KOPT-K1 (cell line): ENCODE data around the gene MMAB.

Source experiments
- H3K27ac ChIP-seq: fragments of 200-600 bp; sonication (generic); 2 replicates; pipeline ENCODE4 v1.5.1; 2016; ENCODE audit warnings: antibody characterized with exemption, mild to moderate bottlenecking, low read depth, low read length; ENCODE audit not compliant: poor library complexity, severe bottlenecking
- H3K36me3 ChIP-seq: fragments of 200-600 bp; sonication (generic); 2 replicates; pipeline ENCODE4 v1.5.1; 2017; ENCODE audit warnings: antibody characterized with exemption, mild to moderate bottlenecking, low read length, moderate library complexity; ENCODE audit not compliant: insufficient read depth
- H3K9me3 ChIP-seq: fragments of 200-600 bp; sonication (generic); 2 replicates; pipeline ENCODE4 v1.5.1; 2017; ENCODE audit warnings: antibody characterized with exemption, low read length, mild to moderate bottlenecking; ENCODE audit not compliant: insufficient read depth, poor library complexity, severe bottlenecking

The MMAB gene

DNA sequence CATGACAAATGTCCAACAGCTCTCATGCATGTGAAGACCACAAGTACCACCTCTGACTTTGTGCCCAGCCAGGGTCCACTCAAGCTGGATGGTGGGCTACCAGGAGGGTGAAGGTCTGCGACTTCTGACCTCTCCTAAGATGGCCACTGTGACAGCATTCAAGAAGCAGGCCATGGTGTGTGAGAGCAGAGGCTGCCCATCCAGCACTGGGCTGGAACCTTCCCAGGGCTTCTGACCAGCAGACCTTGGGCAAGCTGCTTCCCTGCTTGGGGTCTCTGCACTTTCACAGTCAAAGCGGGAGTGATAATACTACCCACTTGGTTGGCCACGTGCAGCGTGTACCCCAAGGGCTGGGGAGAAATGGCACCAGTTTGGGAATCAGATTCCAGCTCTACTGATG, 10.4 kb downstream of the MMAB start:
- Histone ChIP-seq H3K36me3 (peaks cover 74% of the 10 kb centered on the region), H3K27ac (no peak overlapping the region), H3K9me3 (peaks cover 10% of the 10 kb centered on the region)

DNA sequence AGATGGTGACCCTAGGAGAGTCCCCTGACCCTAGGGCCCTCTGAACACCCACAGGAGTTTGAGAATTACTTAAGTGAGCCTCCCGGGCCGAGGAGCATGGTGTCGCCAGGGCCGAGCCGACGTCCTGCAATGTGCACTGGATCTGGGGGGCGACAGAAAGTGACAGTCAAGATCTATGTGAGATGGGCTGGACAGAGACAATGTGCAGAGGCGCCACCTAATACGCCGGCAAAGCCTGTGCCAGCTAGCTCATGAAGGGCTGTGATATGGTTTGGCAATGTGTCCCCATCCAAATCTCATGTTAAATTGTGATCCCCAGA, 11.6 kb downstream of the MMAB start:
- peaks cover 10% of the 10 kb centered on the region for H3K9me3 ChIP-seq
- peaks cover 73% of the 10 kb centered on the region for H3K36me3 ChIP-seq
- no peak overlapping the region for H3K27ac ChIP-seq

DNA sequence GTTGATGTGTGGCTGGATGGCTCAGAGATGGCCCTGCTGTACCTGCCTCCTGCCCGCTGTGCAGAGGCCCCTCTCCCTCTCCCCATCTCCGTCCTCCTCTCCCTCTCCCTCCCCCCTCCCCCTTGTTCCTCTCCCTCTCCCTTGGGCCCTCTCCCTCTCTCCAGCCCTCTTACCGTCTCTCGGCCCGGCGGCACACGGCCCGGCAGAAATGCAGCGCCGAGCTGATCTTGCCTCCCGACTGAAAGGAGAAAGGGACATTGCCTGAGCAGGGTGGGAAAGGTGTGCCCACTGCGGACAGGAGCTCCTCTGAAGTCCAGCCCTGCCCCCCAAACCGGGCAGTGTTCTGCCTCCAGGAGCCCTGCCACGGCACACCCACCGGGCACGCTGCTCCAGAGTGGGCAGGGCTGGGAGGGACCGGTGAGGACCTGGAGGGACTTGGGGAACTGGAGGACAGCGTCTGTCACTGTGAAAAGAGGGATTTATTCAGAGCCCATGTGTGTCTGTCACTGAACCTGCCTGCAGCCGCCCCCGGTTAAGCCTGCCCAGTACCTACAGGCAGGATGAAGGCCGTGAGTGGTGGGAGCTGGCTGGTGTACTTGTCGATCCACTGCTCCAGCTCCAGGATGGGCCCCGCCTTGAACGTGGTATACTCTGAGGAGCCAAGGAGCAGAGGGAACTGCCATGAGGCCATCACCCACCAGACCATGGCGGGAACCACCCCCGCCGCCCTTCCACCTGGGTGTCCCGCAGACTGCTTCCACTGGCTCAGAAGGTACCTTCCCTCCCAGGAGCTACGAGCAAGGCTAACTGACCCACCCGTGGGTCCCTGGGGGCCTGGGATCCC, 12.2 kb downstream of the MMAB start:
- peaks cover 69% of the 10 kb centered on the region for H3K36me3 ChIP-seq
- H3K9me3 ChIP-seq, result peaks cover 10% of the 10 kb centered on the region
- H3K27ac ChIP-seq, result no peak overlapping the region

DNA sequence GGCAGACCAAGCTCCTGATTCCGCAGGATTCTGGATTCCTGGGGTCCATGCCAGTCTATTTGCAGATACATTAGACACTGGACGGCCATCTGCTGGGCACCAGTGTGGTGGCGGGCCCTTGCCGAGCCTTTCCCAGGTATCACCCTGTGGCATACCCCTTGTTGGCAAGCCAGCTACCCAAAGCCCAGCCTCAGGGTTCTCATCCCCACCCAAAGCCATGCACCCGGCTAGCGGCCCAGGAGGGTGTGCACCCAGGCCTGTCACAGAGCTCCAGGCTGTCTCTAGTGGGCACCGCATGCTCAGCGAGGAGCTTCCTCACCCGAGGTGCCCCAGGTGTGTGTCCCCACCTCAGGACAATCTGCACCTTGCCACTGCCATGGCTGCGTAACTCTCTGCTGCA, 13.7 kb downstream of the MMAB start:
- H3K9me3 ChIP-seq, result peaks cover 10% of the 10 kb centered on the region
- H3K27ac ChIP-seq, result no peak overlapping the region
- H3K36me3 ChIP-seq, result peaks cover 54% of the 10 kb centered on the region

DNA sequence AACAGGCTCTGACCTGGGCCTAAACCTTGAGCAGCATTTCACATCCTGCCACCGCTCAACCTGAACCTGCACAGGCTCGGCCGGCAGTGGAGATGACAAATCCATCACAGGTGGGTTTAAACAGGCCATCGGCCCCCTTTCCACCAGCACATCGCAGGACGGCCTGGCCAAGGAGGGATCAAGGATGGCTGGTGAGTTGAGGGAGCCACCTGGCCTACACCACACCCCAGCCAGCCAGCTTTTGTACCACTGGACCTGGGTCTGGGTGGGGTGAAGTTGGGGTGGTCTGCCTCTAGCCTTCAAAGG, 14.2 kb downstream of the MMAB start:
- Histone ChIP-seq H3K9me3 (peaks cover 10% of the 10 kb centered on the region), H3K36me3 (peaks cover 50% of the 10 kb centered on the region), H3K27ac (no peak overlapping the region)

DNA sequence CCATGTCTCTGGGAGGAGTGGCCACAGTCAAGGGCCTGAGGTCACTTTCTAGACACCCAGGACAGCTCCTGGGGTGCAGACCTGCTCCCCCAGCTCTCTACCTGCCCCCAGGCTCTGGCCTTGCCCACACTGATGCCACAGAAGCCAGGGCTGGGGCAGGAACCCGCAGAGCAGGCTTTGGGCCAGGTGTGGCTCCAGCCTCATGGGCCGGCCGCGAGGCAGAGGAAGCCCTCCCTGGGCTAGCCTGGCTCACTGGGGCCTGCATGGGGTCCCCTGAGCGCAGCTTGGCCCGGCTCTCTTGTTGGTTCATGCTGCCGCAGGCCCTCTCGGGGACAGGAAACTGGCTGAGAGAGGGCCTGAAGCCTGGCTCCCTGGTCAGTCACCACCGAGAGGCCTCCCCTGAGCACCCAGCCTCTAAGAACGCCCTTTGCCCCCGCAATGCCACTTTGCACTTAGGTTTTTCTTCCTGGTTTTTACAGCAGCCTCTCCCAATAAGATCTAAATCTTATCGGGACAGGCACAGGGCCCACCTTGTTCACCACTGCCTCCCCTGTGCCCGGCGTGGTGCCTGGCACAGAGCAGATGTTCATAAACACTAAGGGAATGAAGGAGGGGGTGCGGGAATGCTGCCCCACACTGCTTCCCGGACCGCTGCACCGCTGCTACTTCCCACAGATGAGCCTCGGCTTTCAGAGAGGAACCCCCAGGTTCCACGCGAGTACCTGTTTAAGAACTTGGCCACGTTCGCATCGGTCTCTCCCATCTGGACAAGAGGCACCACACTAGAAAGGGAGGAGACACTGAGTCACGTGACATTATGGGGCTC, 14.7 kb downstream of the MMAB start:
- Histone ChIP-seq H3K27ac (no peak overlapping the region), H3K36me3 (peaks cover 44% of the 10 kb centered on the region)

DNA sequence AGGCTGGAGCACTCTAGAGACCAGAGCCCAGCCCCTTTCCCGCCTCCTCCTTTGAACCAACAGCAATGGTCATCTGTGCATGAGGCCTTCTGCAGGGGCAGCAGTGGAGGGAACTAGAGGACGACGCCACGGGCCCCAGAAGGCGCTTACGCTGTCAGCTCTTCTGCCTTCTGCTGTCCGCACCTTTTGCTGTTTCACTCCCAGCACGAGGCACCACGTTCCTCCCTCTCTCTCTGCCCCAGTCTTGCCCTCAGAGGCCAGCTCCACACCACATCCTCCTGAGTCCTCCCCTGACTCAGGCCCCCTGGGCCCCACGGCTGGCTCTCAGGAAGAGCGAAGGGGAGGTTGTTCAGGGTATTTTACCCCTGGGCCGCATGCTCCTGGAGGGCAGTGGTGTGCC, 15.5 kb downstream of the MMAB start:
- Histone ChIP-seq H3K9me3 (peaks cover 9% of the 10 kb centered on the region), H3K36me3 (peaks cover 36% of the 10 kb centered on the region), H3K27ac (no peak overlapping the region)

More for the DNA sequence above, 14.7 kb downstream of the MMAB start:
- H3K9me3 ChIP-seq, result peaks cover 10% of the 10 kb centered on the region

DNA sequence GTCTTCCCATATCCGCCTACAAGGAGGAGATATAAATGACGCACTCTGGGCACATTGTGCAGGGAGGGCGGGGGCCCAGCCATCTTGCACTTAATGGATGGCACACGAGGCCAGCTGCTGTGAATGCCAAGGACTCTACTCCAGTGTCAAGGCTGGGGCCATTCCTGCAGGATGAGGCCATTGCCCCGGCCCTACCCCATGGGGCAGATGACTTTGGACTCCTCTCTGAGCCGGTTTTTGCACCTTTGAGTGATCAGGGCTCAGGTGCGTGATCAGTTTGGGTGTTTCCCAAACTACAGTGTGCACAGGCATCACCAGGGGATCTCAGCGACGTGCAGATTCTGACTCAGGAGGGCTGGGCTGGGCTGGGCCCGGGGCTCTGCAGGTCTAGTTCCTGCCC, 16.1 kb downstream of the MMAB start:
- Histone ChIP-seq H3K27ac (no peak overlapping the region), H3K36me3 (peaks cover 30% of the 10 kb centered on the region; the same call in 1 of the 2 replicates), H3K9me3 (peaks cover 3% of the 10 kb centered on the region)

DNA sequence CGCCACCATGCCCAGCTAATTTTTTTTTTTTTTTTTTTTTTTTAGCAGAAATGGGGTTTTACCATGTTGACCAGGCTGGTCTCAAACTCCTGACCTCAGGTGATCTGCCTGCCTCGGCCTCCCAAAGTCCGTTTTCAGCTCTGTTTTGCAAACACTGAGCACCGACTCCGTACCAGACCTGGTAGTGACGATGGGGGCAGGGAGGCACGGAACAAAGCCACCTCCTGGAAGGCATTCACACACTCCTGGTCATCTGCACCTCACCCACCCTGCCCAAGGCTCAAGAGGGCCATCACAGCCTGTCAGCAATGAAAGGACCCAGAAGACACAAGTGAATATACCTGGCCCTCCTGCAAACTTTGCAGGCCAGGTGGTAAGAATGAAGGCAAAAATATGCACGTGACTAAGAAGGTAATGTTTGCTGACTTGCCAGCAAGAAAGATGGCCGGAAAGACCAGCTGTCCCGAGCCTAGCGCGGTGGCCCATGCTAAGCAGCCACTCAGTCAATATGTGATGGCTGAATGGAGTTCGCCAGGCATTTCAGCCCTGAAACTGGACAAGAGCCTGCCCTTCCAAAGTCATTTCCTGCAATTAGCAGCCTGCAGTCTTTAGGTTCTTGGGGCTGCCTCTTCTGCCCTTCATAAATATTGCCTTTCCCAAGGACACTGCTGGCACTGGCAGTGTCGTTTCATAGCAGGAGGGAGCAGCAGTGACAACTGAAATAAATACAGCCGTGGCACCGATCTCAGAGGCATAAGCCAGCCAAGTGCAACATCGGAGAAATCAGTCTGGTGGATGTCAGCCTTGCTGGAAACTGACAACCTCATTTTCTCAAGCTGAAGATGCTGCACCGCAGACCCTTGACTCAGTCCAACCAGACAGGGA, 17.6 kb downstream of the MMAB start:
- Histone ChIP-seq H3K36me3 (peaks cover 17% of the 10 kb centered on the region; the same call in 1 of the 2 replicates), H3K27ac (no peak overlapping the region), H3K9me3 (no peaks in the 10 kb centered on the region)

DNA sequence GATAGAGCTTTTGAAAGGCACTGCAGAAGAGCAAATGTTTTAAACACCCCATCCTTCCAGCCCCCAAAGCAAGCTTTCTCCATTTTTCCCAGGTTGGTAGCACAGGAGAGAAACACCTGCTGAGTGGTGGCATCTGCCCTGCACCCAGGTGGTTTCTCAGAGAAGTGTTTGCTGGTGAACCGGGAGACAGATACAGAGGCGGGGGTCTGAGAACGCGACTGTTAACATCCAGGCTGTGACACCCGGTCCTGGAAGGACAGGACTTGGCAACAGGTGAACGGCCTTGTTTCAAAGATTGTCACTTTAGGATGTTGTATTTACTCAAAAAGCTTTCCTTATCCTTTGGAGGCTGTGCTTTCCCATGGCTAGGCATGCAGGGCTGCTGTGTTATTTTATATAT, 18.5 kb downstream of the MMAB start:
- no peak overlapping the region for H3K27ac ChIP-seq
- peaks cover 13% of the 10 kb centered on the region; the same call in 1 of the 2 replicates for H3K36me3 ChIP-seq
- no peaks in the 10 kb centered on the region for H3K9me3 ChIP-seq

DNA sequence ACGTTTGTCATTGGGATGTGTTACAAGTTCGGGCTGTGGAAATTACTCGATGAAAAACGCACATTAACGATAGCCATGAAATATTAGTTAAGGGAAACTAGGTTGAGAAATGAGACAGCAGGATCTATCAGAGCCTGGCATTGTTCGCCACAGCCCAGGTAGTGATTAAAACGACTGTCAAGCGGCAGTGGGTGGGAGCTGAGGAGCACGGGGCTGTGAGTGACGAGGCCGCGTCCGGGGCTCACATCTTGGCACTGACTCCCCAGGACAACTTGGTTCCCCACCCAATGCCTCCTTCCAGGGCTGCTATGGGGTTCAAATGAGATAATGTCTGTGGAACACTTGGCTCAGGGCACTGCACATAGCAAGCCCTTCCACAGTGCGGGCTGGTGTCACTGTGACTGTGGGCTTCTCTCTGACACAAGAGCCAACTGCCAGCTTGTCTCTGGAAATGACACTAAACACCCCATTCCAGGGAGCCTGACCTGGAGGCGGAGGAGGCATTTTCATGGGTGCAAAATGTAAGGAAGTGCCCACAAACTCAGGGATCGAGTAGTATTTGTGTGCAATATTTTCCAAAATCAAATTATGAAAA, 19.3 kb downstream of the MMAB start:
- H3K36me3 ChIP-seq, result peaks cover 13% of the 10 kb centered on the region; the same call in 1 of the 2 replicates
- no peak overlapping the region for H3K27ac ChIP-seq

DNA sequence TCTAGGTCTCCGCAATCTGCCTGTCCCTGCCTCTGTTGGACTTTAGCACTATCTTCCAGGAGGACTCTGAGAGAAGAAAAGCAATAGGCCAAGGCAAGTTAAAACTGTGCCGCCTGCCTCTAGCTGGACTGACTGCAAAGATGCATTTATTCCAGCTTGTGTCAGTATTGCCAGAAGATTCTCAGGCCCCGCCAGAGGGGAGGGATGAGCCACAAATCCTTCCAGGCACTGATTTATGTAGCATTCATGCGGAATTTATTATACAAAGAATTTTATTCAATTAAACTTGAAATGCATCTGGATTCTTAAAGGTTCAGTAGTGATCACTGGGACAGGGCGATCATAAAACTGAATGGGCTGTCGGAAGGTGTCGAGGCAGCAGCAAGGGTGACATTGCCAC, 19.8 kb downstream of the MMAB start:
- Histone ChIP-seq H3K36me3 (peaks cover 13% of the 10 kb centered on the region; the same call in 1 of the 2 replicates), H3K27ac (no peak overlapping the region), H3K9me3 (no peaks in the 10 kb centered on the region)

More for the DNA sequence above, 19.3 kb downstream of the MMAB start:
- H3K9me3 ChIP-seq, result no peaks in the 10 kb centered on the region

DNA sequence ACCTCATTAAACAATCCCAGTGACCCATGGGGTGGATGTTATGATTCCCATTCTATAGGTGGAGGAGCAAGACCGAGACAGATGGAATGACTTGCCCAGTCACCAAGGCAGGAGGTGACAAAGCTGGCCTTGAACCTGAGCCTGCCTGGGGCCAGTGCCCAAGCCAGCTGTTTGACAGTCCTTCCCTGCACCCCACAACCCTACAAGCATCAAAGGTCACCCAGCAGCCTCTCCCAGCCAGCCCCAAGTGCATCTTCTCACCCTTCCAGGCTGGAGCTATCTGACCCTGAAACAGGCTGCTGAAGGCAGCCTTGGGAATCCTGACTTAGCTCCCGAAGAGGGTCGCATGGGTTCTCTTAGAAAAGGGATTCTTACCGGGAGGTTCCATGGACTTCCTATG, 20.3 kb downstream of the MMAB start:
- Histone ChIP-seq H3K27ac (no peak overlapping the region), H3K9me3 (no peaks in the 10 kb centered on the region), H3K36me3 (peaks cover 13% of the 10 kb centered on the region; the same call in 1 of the 2 replicates)

DNA sequence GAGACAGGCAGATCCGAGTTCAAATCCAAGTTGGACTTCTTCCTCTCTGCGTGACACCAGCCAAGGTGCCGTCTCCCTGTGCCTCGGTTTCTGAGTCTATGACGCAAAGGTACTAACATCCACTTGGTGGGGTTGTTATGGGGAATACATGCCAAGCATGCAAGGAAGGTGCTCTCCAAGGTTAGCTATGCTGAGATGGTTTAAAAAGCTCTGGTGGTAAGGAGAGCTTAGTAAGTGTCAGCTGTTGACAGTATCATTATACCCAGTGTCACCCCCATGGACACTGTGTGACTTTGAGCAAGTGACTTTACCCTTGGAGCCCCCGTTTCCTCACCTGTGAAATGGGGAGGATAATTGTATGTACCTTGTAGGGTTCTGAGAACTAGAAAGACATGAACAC, 22.2 kb downstream of the MMAB start:
- Histone ChIP-seq H3K27ac (no peak overlapping the region), H3K36me3 (no peaks in the 10 kb centered on the region), H3K9me3 (no peaks in the 10 kb centered on the region)
